Lower lobe of right lung (tissue), 2 donors: ENCODE measurements around the gene ZFHX2. TPM values are rescaled to one million over a fixed set of nuclear protein-coding genes. Genes with fewer than 3 reads are reported as not detected.

Source experiments
- ATAC-seq, 2 donors: fragments of 200-7000 bp; cut with Tn5 transposase; one replicate each; pipeline ENCODE4 v1.9.1; 2020 to 2022; ENCODE audit warnings: mild to moderate bottlenecking in 2 of 2, moderate library complexity in 2 of 2
- DNase-seq: peaks from one replicate; pipeline ENCODE4 v3.0.0-alpha.2; 2020
- H3K27ac ChIP-seq: fragments of 200-600 bp; one replicate; pipeline ENCODE4 v1.8.0; 2022
- H3K27me3 ChIP-seq: fragments of 200-600 bp; one replicate; pipeline ENCODE4 v1.8.0; 2022; ENCODE audit warnings: low read depth
- H3K36me3 ChIP-seq: fragments of 200-600 bp; one replicate; pipeline ENCODE4 v1.8.0; 2022; ENCODE audit warnings: mild to moderate bottlenecking
- H3K4me1 ChIP-seq: fragments of 200-600 bp; one replicate; pipeline ENCODE4 v1.8.0; 2022
- H3K4me3 ChIP-seq: fragments of 200-600 bp; one replicate; pipeline ENCODE4 v1.8.0; 2022; ENCODE audit warnings: mild to moderate bottlenecking
- H3K9me3 ChIP-seq: fragments of 200-600 bp; one replicate; pipeline ENCODE4 v1.8.0; 2022
- intact Hi-C: fragments of 100-400 bp; cut with DNase I; formaldehyde crosslinking; loops from one replicate; pipeline ENCODE4 v1.11.0; 2022
- total RNA-seq: library from RNA; stranded (reverse); fragmentation: NEBNext Ultra II Directional; extraction: Animal tissue kit (Norgen Biotek cat#: 25700); gene quantifications from one replicate; pipeline ENCODE4 v1.2.1, GENCODE V29; 2021
- TF ChIP-seq, protein P1 (sequence below): fragments of 200-600 bp; IDR thresholded peaks from one replicate; pipeline ENCODE4 v1.8.0; 2022; ENCODE audit warnings: antibody characterized with exemption, mild to moderate bottlenecking
- donor health status: DM: no; HTN: yes; CAD: no; lungs with severe emphysema.

The ZFHX2 gene
- total RNA-seq, 1 donor from 2014 or later: 5.1 TPM

DNA sequence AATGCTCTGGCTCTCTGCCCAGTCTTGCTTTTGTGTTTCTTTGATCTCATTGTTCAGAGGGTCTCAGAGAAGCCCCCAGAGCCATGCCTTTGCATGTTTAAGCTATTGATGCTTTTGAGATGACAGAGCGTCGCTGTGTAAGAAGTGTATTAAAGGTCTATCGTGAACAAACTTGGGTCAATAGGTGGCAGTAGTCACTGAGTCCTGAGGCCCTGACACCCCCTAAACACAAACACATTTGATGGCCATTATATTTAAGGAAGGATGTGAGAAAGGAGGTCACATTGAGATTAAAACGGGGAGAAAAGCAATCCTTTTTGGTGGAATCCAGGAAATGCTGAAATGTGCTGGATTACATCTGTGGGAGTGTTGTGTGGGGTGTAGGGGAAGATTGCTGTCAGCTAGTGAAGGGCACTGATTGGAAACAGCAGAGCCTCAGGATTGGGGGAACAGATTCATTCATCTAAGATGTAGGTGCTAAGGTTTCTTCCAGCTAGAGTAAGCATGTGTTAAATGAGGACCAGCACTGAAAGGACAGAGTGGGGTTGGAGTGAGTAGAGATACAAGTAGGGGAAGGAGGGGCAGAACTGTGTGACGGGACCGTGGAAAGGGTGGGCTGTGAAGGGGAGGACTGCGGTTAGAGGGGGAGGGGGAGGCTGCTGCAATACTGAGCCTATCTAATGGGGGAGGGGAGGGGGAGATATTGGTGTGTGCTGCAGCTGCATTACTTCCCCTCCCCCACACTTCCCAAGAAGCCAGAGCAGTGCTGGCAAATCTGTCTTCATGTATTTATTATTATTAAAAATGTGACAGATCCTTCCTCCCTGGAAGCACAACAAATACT, 69.4 kb downstream of the ZFHX2 start:
- DNase-seq (no peak), ATAC-seq (no peak)
- no peaks in the 10 kb centered on the region for H3K9me3 ChIP-seq
- TF ChIP-seq, protein P1, sequence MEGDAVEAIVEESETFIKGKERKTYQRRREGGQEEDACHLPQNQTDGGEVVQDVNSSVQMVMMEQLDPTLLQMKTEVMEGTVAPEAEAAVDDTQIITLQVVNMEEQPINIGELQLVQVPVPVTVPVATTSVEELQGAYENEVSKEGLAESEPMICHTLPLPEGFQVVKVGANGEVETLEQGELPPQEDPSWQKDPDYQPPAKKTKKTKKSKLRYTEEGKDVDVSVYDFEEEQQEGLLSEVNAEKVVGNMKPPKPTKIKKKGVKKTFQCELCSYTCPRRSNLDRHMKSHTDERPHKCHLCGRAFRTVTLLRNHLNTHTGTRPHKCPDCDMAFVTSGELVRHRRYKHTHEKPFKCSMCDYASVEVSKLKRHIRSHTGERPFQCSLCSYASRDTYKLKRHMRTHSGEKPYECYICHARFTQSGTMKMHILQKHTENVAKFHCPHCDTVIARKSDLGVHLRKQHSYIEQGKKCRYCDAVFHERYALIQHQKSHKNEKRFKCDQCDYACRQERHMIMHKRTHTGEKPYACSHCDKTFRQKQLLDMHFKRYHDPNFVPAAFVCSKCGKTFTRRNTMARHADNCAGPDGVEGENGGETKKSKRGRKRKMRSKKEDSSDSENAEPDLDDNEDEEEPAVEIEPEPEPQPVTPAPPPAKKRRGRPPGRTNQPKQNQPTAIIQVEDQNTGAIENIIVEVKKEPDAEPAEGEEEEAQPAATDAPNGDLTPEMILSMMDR: no peak
- H3K27ac ChIP-seq: no peak overlapping the region
- no peak overlapping the region for H3K4me3 ChIP-seq
- H3K4me1 ChIP-seq: no peaks in the 10 kb centered on the region
- H3K36me3 ChIP-seq: peaks cover 44% of the 10 kb centered on the region
- intact Hi-C loops: no loop called here
- H3K27me3 ChIP-seq: no peaks in the 10 kb centered on the region

- TF ChIP-seq, protein P1: no peak
- ATAC-seq (no peak), DNase-seq (no peak)
- Histone ChIP-seq H3K4me1 (no peaks in the 10 kb centered on the region), H3K27me3 (no peaks in the 10 kb centered on the region), H3K36me3 (peaks cover 47% of the 10 kb centered on the region), H3K27ac (no peak overlapping the region), H3K9me3 (no peaks in the 10 kb centered on the region), H3K4me3 (no peak overlapping the region)
- intact Hi-C loops: no loop called here
Observed at GRCh38 chr14:23481362-23481970, 70.1 kb downstream of the ZFHX2 start.

- peaks cover 65% of the 10 kb centered on the region for H3K36me3 ChIP-seq
- intact Hi-C loops: loop anchor here (10.0 kb wide), 1 partner anchor 87 kb away; the partner anchor contains the start of gene AP1G2
- H3K4me3 ChIP-seq: no peak overlapping the region
- H3K9me3 ChIP-seq: no peaks in the 10 kb centered on the region
- TF ChIP-seq, protein P1: peak; percentile 67
- no peaks in the 10 kb centered on the region for H3K27me3 ChIP-seq
- ATAC-seq: peak; percentile 65 to 74
- no peak overlapping the region for H3K27ac ChIP-seq
- peak; percentile 52 for DNase-seq
- no peaks in the 10 kb centered on the region for H3K4me1 ChIP-seq
Observed at GRCh38 chr14:23478109-23478759, 73.3 kb downstream of the ZFHX2 start.

GRCh38 chr14:23470947-23471346, 80.6 kb downstream of the ZFHX2 start:
- peaks cover 16% of the 10 kb centered on the region for H3K4me1 ChIP-seq
- no peaks in the 10 kb centered on the region for H3K27me3 ChIP-seq
- no peaks in the 10 kb centered on the region for H3K9me3 ChIP-seq
- H3K36me3 ChIP-seq: peaks cover 54% of the 10 kb centered on the region
- TF ChIP-seq, protein P1: no peak
- no peak overlapping the region for H3K4me3 ChIP-seq
- no peak for ATAC-seq
- DNase-seq: no peak
- H3K27ac ChIP-seq: no peak overlapping the region
- intact Hi-C loops: loop anchor here (10.0 kb wide), 1 partner anchor 94 kb away; the partner anchor contains the start of gene AP1G2

Other genes with a start within 250 kb of the ZFHX2 start
- 16.9 TPM for gene PPP1R3E, start 248.9 kb downstream of the ZFHX2 start, total RNA-seq
- gene BCL2L2, start 244.9 kb downstream of the ZFHX2 start, total RNA-seq: 43.9 TPM
- 122 TPM for gene PABPN1, start 230.3 kb downstream of the ZFHX2 start, total RNA-seq
- gene SLC22A17, start 198.9 kb downstream of the ZFHX2 start, total RNA-seq: 10.6 TPM
- gene EFS, start 186.6 kb downstream of the ZFHX2 start, total RNA-seq: 11.5 TPM
- gene IL25, start 179.0 kb downstream of the ZFHX2 start, total RNA-seq: not detected
- 1.4 TPM for gene CMTM5, start 174.7 kb downstream of the ZFHX2 start, total RNA-seq
- 0.62 TPM for gene MYH6, start 143.5 kb downstream of the ZFHX2 start, total RNA-seq
- gene MYH7, start 116.1 kb downstream of the ZFHX2 start, total RNA-seq: 0.09 TPM
- 33.3 TPM for gene NGDN, start 82.1 kb downstream of the ZFHX2 start, total RNA-seq
- 19.1 TPM for gene THTPA, start 4.5 kb upstream of the ZFHX2 start, total RNA-seq
- gene AP1G2, start 16.0 kb upstream of the ZFHX2 start, total RNA-seq: 146 TPM
- gene JPH4, start 27.0 kb upstream of the ZFHX2 start, total RNA-seq: 5.1 TPM
- 1.2 TPM for gene DHRS2, start 84.6 kb upstream of the ZFHX2 start, total RNA-seq